ENCODE measurements around the gene CRACR2B. TPM values are rescaled to one million over a fixed set of nuclear protein-coding genes. Genes with fewer than 3 reads are reported as not detected.

Gene CRACR2B
- total RNA-seq, 1 donor, result 0.72 TPM

- H3K79me2 ChIP-seq (ENCODE audit: insufficient read depth, low read length), result peaks cover 53% of the 10 kb centered on the region
- no peak overlapping the region for H2AFZ ChIP-seq (ENCODE audit: low read length)
- peak; percentile 98 for DNase-seq (ENCODE audit: insufficient read length, low spot score, missing footprints)
- H3K4me2 ChIP-seq (ENCODE audit: insufficient read depth, low read length), result peak overlapping the region; percentile 92
- peak overlapping the region; percentile 92 for H3K27ac ChIP-seq (ENCODE audit: low read depth, low read length)
- H3K27me3 ChIP-seq (ENCODE audit: insufficient read depth, low read length), result no peaks in the 10 kb centered on the region
- H3K9me3 ChIP-seq (ENCODE audit: low read depth, low read length), result no peaks in the 10 kb centered on the region
- H3K4me1 ChIP-seq (ENCODE audit: insufficient read depth, low read length), result peaks cover 42% of the 10 kb centered on the region
- H3K4me3 ChIP-seq (ENCODE audit: insufficient read depth, low read length), result peak overlapping the region; percentile 87
- H4K20me1 ChIP-seq (ENCODE audit: insufficient read depth, low read length), result peaks cover 50% of the 10 kb centered on the region
- peaks cover 34% of the 10 kb centered on the region for H3K36me3 ChIP-seq (ENCODE audit: insufficient read depth, low read length)
- TF ChIP-seq, protein P1, sequence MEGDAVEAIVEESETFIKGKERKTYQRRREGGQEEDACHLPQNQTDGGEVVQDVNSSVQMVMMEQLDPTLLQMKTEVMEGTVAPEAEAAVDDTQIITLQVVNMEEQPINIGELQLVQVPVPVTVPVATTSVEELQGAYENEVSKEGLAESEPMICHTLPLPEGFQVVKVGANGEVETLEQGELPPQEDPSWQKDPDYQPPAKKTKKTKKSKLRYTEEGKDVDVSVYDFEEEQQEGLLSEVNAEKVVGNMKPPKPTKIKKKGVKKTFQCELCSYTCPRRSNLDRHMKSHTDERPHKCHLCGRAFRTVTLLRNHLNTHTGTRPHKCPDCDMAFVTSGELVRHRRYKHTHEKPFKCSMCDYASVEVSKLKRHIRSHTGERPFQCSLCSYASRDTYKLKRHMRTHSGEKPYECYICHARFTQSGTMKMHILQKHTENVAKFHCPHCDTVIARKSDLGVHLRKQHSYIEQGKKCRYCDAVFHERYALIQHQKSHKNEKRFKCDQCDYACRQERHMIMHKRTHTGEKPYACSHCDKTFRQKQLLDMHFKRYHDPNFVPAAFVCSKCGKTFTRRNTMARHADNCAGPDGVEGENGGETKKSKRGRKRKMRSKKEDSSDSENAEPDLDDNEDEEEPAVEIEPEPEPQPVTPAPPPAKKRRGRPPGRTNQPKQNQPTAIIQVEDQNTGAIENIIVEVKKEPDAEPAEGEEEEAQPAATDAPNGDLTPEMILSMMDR (IDR thresholded peaks at IDR 0.05; ENCODE audit: extremely low read depth, low read depth, low read length), result no peak
These were observed 6.9 kb downstream of the CRACR2B start for GRCh38 chr11:834371-835316.

DNA sequence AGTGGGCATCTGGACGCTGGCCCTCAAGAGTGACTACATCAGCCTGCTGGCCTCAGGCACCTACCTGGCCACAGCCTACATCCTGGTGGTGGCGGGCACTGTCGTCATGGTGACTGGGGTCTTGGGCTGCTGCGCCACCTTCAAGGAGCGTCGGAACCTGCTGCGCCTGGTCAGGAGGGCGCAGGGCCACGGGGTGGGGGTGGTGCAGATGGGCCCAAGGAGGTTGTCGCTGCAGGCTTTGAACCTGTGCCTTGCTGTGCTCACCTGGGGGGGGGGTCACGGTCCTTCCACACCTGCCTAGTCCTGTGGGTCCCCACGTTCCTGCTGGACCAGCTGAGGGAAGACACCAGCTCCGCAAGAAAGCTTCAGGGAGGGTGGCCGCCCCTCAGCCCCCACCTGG, 8.6 kb downstream of the CRACR2B start:
- H4K20me1 ChIP-seq (ENCODE audit: insufficient read depth, low read length), result peaks cover 58% of the 10 kb centered on the region
- no peaks in the 10 kb centered on the region for H3K9me3 ChIP-seq (ENCODE audit: low read depth, low read length)
- TF ChIP-seq, protein P1 (IDR thresholded peaks at IDR 0.05; ENCODE audit: extremely low read depth, low read depth, low read length), result no peak
- no peak overlapping the region for H3K27ac ChIP-seq (ENCODE audit: low read depth, low read length)
- no peak overlapping the region for H2AFZ ChIP-seq (ENCODE audit: low read length)
- DNase-seq (ENCODE audit: insufficient read length, low spot score, missing footprints), result no peak
- peaks cover 69% of the 10 kb centered on the region for H3K79me2 ChIP-seq (ENCODE audit: insufficient read depth, low read length)
- H3K27me3 ChIP-seq (ENCODE audit: insufficient read depth, low read length), result no peaks in the 10 kb centered on the region
- H3K4me2 ChIP-seq (ENCODE audit: insufficient read depth, low read length), result no peak overlapping the region
- H3K4me1 ChIP-seq (ENCODE audit: insufficient read depth, low read length), result peaks cover 37% of the 10 kb centered on the region
- no peak overlapping the region for H3K4me3 ChIP-seq (ENCODE audit: insufficient read depth, low read length)
- peaks cover 50% of the 10 kb centered on the region for H3K36me3 ChIP-seq (ENCODE audit: insufficient read depth, low read length)

DNA sequence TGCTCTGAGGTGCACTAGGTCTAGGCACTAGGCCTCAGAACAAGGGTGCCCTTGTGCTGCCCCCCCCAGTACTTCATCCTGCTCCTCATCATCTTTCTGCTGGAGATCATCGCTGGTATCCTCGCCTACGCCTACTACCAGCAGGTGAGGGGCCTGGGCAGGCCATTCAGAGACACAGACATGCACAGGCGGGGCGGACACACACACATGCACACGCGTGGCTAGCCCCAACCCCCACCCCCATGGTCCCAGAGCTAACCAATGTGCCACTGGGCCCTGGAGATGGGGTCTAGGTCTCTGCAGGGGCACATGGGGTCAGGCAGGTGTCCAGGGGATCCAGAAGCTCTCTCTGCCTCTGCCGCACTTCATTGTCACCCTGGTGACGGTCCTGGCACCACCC, 9.0 kb downstream of the CRACR2B start:
- H4K20me1 ChIP-seq (ENCODE audit: insufficient read depth, low read length), result peaks cover 58% of the 10 kb centered on the region
- peaks cover 74% of the 10 kb centered on the region for H3K79me2 ChIP-seq (ENCODE audit: insufficient read depth, low read length)
- no peaks in the 10 kb centered on the region for H3K9me3 ChIP-seq (ENCODE audit: low read depth, low read length)

More for the DNA sequence above, 9.0 kb downstream of the CRACR2B start:
- no peaks in the 10 kb centered on the region for H3K27me3 ChIP-seq (ENCODE audit: insufficient read depth, low read length)
- H3K36me3 ChIP-seq (ENCODE audit: insufficient read depth, low read length), result peaks cover 51% of the 10 kb centered on the region
- no peak overlapping the region for H3K4me3 ChIP-seq (ENCODE audit: insufficient read depth, low read length)
- peaks cover 33% of the 10 kb centered on the region for H3K4me1 ChIP-seq (ENCODE audit: insufficient read depth, low read length)
- no peak overlapping the region for H2AFZ ChIP-seq (ENCODE audit: low read length)
- TF ChIP-seq, protein P1 (IDR thresholded peaks at IDR 0.05; ENCODE audit: extremely low read depth, low read depth, low read length), result no peak
- H3K4me2 ChIP-seq (ENCODE audit: insufficient read depth, low read length), result no peak overlapping the region
- DNase-seq (ENCODE audit: insufficient read length, low spot score, missing footprints), result no peak
- H3K27ac ChIP-seq (ENCODE audit: low read depth, low read length), result no peak overlapping the region
